Fibroblast of pulmonary artery (primary cell): Measurements from ENCODE around the gene SUCO.

ENCODE experiments used
- DNase-seq: peaks from one replicate; pipeline ENCODE4 v3.0.0-alpha.2; 2010; ENCODE audit warnings: low read depth
- H3K4me3 ChIP-seq: replicated peaks from 2 replicates; pipeline ENCODE4 v1.5.1; 2011; ENCODE audit warnings: low read depth, mild to moderate bottlenecking, control low read depth, low read length, moderate library complexity
- TF ChIP-seq, protein P1 (sequence below): IDR thresholded peaks from 2 replicates; pipeline ENCODE4 v1.5.1; 2011; ENCODE audit warnings: mild to moderate bottlenecking, control low read depth, low read length, inconsistent platforms; ENCODE audit errors: missing control alignments

The SUCO gene

GRCh38 chr1:172600615-172601014 is 67.7 kb downstream of the SUCO start:
- H3K4me3 ChIP-seq: no peak overlapping the region
- no peak for DNase-seq
- TF ChIP-seq, protein P1, sequence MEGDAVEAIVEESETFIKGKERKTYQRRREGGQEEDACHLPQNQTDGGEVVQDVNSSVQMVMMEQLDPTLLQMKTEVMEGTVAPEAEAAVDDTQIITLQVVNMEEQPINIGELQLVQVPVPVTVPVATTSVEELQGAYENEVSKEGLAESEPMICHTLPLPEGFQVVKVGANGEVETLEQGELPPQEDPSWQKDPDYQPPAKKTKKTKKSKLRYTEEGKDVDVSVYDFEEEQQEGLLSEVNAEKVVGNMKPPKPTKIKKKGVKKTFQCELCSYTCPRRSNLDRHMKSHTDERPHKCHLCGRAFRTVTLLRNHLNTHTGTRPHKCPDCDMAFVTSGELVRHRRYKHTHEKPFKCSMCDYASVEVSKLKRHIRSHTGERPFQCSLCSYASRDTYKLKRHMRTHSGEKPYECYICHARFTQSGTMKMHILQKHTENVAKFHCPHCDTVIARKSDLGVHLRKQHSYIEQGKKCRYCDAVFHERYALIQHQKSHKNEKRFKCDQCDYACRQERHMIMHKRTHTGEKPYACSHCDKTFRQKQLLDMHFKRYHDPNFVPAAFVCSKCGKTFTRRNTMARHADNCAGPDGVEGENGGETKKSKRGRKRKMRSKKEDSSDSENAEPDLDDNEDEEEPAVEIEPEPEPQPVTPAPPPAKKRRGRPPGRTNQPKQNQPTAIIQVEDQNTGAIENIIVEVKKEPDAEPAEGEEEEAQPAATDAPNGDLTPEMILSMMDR: no peak

- no peak for DNase-seq
- TF ChIP-seq, protein P1: no peak
- no peak overlapping the region for H3K4me3 ChIP-seq
Observed at GRCh38 chr1:172601046-172601630, 68.2 kb downstream of the SUCO start.

DNA sequence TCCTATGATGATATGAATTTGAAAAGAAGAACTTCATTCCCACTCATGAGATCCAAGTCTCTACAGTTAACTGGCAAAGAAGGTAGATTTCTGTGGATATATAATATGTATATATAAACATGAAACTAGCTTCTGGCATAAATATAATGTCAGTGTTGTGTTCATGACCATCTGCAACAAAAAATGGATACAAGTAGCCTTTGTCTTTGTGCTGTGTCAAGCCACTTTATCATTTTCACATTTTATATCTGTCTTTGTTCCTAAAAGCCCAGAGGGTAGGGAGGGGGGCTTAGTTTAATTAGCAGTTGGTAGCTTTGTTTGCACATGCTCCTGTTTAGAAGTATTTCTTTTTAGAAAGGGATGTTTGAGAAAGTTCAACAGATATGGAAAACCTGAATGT is 69.8 kb downstream of the SUCO start:
- DNase-seq: no peak
- H3K4me3 ChIP-seq: no peak overlapping the region
- TF ChIP-seq, protein P1: no peak

GRCh38 chr1:172603816-172604215 is 70.9 kb downstream of the SUCO start:
- DNase-seq: no peak
- TF ChIP-seq, protein P1: no peak
- H3K4me3 ChIP-seq: no peak overlapping the region

DNA sequence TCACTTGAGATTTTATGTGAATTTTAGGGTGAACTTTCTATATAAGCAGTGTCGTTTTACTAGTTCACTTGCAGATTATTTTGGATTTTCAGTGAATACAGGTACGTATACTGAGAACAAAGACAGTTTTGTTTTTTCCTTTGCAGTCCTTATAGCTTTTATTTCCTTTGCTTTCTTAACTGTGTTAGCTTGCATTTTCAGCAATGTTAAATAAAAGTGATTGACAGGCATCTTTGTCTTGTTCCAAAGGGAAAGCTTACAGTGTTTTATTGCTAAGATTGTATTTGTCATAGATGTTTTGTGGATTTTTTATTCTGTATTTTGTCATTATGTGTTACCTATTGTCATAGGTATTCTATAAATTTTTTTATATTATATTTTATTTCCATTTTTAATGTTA is 72.7 kb downstream of the SUCO start:
- TF ChIP-seq, protein P1: no peak
- no peak for DNase-seq

DNA sequence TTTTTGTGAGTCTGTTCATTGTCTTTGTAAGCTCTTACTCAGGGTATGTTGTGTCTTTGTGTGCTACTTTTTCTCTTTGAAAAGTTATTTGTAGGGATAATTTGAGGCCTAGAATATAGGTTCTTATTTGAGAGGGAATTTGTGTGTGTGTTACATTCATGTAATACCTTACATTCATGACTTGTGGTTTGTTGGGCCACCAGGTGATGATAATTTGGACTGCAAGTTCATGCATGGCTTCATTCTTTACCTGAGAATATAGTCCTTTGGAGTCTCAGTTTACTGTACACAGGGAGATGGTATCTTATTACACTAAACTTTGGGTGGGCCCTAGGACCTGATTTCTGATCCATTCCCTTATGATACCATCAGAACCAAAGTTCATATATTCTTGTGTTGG is 74.2 kb downstream of the SUCO start:
- H3K4me3 ChIP-seq: no peak overlapping the region
- TF ChIP-seq, protein P1: no peak
- DNase-seq: no peak

More for the DNA sequence above, 72.7 kb downstream of the SUCO start:
- H3K4me3 ChIP-seq: no peak overlapping the region

GRCh38 chr1:172608098-172608601 is 75.2 kb downstream of the SUCO start:
- DNase-seq: no peak
- no peak overlapping the region for H3K4me3 ChIP-seq
- TF ChIP-seq, protein P1: no peak
